Nephron progenitor cell (in vitro differentiated cells): ENCODE results near the gene DCTD.

ENCODE experiments used
- DNase-seq: peaks from one replicate; pipeline ENCODE4 v3.0.0; 2021
- H3K27ac Mint-ChIP-seq: 2 replicates; pipeline ENCODE4 v1.8.0; 2021; ENCODE audit warnings: mild to moderate bottlenecking, moderate library complexity, mixed read lengths
- H3K27me3 Mint-ChIP-seq: 2 replicates; pipeline ENCODE4 v1.8.0; 2021; ENCODE audit warnings: mild to moderate bottlenecking, low read depth, mixed read lengths; ENCODE audit not compliant: poor library complexity
- H3K36me3 Mint-ChIP-seq: 2 replicates; pipeline ENCODE4 v1.8.0; 2021; ENCODE audit warnings: low read depth, mixed read lengths
- H3K4me1 Mint-ChIP-seq: 2 replicates; pipeline ENCODE4 v1.8.0; 2021; ENCODE audit warnings: mixed read lengths
- H3K4me3 Mint-ChIP-seq: 2 replicates; pipeline ENCODE4 v1.8.0; 2021; ENCODE audit warnings: mild to moderate bottlenecking, moderate library complexity, mixed read lengths
- H3K9me3 Mint-ChIP-seq: 2 replicates; pipeline ENCODE4 v1.8.0; 2021; ENCODE audit warnings: mild to moderate bottlenecking, moderate library complexity, mixed read lengths
- TF ChIP-seq, protein P1 (sequence below): fragments of 200-600 bp; sonication (generic); IDR thresholded peaks from 2 replicates; pipeline ENCODE4 v1.5.0; 2021; ENCODE audit warnings: antibody characterized with exemption

Gene DCTD

DNA sequence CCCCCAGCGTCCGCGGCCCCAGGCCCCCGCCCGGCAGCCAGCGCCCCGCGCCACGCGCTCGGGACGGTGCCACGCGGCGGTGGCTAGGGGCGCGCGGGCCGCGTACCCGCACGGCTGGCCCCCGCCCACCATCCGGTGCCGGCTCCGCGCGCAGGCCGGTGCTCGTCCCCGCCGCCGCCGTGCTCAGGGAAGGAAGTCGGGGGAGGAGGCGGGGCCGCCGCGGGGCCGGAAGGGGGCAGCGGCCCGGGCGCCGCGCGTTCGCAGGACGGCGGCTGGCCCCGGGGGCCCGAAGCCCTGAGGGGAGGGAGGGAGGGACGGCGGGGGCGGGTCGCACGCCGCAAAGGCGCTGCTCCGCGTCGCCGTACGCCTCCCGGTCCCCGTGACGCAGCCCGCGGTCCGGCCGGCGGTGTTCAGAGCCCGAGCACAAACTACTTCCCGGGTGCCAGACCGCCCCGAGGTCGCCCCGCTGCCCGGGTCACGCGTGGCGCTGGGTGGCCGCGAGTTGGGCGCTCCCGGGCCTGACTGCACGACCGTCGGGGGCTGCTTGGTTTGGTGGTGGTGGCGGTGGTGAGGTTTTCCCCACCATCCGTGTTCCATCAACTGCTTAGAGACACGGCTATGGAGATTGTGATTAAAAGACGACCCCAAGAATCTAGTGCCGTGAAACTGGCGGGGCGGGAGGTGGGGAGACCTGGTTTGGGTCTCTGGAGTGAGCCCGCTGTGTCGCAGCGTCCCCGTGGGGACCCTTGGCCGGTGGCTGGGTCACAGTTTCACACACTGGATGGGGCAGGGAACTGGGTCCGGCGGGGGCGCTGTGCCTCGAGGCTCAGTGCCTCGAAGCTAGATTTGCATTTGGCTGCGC lies at the start of gene DCTD:
Gene DCTD (minus strand): TSS at position 205 of the 862 bp plus-strand sequence. CDS start 1,818 bp downstream, outside the sequence.
- no peaks in the 10 kb centered on the region for H3K9me3 Mint-ChIP-seq
- peaks cover 35% of the 10 kb centered on the region for H3K36me3 Mint-ChIP-seq

DNA sequence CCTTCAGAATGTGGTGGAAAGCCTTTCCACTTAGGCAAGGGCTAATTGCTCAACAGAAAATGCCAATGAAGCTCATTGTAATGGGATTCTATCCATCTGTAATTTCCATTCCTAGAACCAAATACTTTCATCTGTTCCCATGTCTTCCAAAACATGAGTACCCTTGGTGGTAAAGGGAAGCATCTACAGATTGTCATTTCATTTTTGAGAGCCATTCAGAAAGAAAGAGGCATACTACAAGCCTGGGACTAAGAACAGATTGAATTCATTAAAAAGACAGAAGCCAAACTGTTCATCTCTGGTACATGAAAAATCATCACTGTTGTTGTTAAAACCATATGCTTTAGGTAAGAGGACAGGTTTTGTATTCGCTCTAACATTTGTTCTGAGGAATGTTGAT lies 43.6 kb upstream of the DCTD start:
- Mint-ChIP-seq H3K27ac (no peak overlapping the region), H3K4me1 (no peaks in the 10 kb centered on the region), H3K27me3 (no peaks in the 10 kb centered on the region), H3K9me3 (peaks cover 24% of the 10 kb centered on the region), H3K4me3 (no peak overlapping the region), H3K36me3 (no peaks in the 10 kb centered on the region)
- TF ChIP-seq, protein P1, sequence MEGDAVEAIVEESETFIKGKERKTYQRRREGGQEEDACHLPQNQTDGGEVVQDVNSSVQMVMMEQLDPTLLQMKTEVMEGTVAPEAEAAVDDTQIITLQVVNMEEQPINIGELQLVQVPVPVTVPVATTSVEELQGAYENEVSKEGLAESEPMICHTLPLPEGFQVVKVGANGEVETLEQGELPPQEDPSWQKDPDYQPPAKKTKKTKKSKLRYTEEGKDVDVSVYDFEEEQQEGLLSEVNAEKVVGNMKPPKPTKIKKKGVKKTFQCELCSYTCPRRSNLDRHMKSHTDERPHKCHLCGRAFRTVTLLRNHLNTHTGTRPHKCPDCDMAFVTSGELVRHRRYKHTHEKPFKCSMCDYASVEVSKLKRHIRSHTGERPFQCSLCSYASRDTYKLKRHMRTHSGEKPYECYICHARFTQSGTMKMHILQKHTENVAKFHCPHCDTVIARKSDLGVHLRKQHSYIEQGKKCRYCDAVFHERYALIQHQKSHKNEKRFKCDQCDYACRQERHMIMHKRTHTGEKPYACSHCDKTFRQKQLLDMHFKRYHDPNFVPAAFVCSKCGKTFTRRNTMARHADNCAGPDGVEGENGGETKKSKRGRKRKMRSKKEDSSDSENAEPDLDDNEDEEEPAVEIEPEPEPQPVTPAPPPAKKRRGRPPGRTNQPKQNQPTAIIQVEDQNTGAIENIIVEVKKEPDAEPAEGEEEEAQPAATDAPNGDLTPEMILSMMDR = no peak
- DNase-seq = no peak

More for the DNA sequence above, at the start of gene DCTD:
- TF ChIP-seq, protein P1 = no peak
- H3K27me3 Mint-ChIP-seq = peaks cover 3% of the 10 kb centered on the region
- peak within 1 kb of the TSS; percentile 85 for H3K4me3 Mint-ChIP-seq
- H3K27ac Mint-ChIP-seq = peak within 1 kb of the TSS; percentile 75
- peaks cover 56% of the 10 kb centered on the region for H3K4me1 Mint-ChIP-seq
- peak; percentile 86 for DNase-seq

DNA sequence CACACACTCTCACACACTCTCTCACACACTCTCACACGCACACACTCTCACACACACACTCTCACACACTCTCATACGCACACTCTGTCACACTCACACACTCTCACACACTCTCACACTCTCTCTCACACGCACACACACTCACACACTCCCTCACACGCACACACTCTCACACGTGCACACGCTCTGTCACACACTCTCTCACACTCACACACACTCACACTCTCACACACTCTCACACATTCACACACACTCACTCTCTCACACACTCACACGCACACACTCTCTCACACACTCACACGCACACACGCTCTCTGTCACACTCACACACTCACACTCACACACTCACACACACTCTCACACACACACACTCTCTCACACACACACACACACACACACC lies 43.0 kb upstream of the DCTD start:
- Mint-ChIP-seq H3K27me3 (no peaks in the 10 kb centered on the region), H3K27ac (no peak overlapping the region), H3K36me3 (no peaks in the 10 kb centered on the region), H3K9me3 (peaks cover 24% of the 10 kb centered on the region), H3K4me3 (no peak overlapping the region), H3K4me1 (no peaks in the 10 kb centered on the region)
- TF ChIP-seq, protein P1 = no peak
- no peak for DNase-seq

DNA sequence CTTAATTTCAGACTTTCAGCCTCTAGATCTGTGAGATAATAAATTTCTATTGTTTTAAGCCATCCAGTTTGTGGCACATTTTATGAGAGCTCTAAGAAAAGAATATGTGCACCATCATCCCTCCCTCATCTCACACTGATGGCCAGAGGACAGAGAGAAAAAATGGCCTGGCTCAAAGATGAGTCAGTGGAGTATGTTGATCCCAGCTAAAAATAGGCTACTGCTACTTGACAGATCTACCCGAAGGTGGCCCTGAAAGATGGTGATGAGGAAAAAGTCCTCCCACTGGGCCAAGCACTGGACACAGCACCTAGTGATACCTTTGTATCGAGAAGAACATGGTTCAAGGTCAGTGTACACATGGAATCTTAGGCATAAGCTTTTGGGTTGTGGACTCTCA lies 38.2 kb upstream of the DCTD start:
- peaks cover 2% of the 10 kb centered on the region for H3K27me3 Mint-ChIP-seq
- no peaks in the 10 kb centered on the region for H3K36me3 Mint-ChIP-seq
- no peak overlapping the region for H3K27ac Mint-ChIP-seq
- no peak for DNase-seq
- no peaks in the 10 kb centered on the region for H3K4me1 Mint-ChIP-seq
- H3K9me3 Mint-ChIP-seq = peaks cover 41% of the 10 kb centered on the region
- no peak overlapping the region for H3K4me3 Mint-ChIP-seq
- TF ChIP-seq, protein P1 = no peak

DNA sequence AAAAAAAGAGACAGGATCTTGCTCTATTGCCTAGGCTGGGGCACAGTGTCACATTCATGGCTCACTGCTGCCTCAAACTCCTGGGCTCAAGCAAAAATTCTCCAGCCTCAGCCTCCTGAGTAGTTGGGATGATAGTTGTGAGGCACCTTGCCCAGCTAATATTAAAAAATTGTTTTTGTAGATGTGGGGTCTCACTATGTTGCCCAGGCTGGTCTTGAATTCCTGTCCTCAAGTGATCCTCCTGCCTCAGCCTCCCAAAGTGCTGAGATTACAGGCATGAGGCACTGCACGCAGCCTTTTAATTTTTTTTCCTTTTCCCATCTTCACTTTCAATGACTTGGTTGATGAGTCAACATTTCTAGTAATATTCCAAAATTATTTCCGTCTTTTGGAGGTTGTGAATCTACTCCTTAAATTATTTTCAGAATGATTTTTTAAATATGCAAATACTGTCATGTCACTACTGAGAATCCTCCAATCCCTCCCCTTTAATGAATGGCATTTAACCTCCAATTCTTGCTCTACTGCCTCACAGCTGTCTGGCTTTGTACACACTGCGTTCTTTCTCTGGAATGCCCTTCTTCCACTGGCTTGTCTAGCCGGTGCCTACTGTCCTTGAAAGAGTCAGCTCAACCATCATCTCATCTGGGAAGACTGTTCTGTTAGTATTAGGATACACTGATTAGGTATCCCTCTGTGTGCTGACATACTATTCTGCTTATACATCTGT lies 27.5 kb upstream of the DCTD start:
- Mint-ChIP-seq H3K36me3 (no peaks in the 10 kb centered on the region), H3K4me3 (no peak overlapping the region), H3K27me3 (peaks cover 36% of the 10 kb centered on the region), H3K9me3 (peaks cover 5% of the 10 kb centered on the region), H3K27ac (no peak overlapping the region), H3K4me1 (no peaks in the 10 kb centered on the region)
- TF ChIP-seq, protein P1 = no peak
- no peak for DNase-seq
